HG03066 (cell line): ENCODE results near the gene PEA15.
A peak's percentile ranks its signal among the peaks of the same experiment; 100 is the strongest.

Experiments
- ATAC-seq: cut with Tn5 transposase; IDR thresholded peaks from one replicate; pipeline ENCODE4 v1.9.1; 2021; ENCODE audit warnings: low read depth; ENCODE audit not compliant: unreplicated experiment

PEA15 gene

DNA sequence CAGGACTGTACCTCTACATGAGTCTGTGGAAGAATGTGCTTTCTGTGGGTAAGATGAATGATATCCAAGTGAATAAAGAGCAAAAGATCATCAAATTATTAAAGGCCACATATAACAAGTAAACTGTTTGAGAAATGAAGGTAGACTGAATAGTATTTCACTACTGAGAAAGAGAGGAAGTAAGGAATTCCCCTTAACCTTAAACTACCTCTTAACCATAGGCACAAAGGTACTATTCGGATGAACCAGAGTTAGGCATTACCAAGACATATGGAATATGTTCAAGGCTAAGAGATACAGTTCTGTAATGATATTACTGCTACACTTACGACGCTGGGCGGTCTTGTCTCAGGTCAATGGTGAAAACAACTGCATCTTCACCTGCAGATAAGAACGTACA is 31.6 kb downstream of the PEA15 start:
- ATAC-seq = no peak

DNA sequence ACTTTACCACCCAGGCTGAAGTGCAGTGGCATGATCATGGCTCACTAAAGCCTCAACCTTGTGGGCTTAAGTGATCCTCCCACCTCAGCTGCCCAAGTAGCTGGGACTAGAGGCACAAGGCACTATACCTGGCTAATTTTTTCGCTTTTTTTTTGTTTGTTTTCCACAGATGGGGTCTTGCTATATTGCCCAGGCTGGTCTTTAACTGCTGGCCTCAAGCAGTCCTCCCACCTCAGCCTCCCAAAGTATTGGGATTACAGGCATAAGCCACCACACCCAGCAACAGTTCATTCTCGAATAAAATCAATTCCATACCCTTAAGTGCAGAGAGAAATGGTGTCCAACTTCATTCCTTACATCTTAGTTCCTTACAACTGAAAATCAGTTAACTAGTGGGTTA is 32.4 kb downstream of the PEA15 start:
- ATAC-seq = no peak

DNA sequence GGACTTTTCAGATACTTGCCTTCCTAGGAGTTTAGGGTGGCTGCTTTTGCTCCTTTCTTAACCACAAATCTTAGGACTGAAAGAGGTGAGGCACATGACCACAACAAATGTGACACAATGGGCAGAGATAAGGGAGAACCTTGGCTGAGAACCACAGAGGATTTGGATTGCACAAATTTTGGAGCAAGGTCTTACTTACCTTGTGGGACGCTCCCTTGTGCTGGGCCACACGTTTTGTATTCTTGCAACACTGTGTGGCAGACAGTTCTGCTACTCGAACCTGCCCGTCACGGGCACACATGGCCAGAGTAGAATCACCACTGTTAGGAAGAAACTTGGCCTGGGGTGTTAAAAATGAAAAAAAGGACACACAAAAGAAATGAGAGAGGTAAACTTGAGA is 33.2 kb downstream of the PEA15 start:
- no peak for ATAC-seq

DNA sequence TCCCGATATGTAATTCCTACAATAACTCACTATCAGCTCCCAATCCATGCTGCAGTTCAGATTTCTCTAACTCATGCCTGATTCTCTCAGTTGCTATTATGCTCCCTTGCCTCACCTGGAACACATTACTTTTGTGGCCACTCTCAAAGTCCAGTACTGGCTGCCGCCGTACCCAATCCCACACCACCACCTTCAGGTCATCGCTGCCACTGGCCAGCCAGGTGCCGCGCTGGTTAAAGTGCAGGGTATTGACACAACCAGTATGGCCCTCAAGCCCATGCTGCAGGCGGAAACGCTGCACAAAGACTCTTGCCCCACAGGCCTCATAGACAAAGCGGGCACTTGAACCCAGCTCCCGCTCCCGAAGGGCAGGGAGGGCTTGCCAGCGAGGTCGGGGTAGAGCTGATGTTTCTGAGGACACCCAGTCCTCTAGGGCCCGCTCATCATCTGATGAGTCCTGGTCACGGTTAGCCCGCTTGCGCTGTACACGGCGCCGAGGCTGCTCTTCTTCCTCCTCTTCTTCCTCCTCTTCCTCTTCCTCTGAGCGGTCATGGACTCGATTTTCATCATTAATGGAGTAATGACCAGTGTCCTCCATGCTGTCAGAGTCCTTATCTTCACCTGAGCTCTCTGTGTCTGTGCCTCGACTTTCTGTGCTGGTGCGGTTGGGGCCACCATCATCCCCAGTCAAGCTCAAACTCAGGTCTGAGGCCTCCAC is 34.6 kb downstream of the PEA15 start:
- no peak for ATAC-seq

DNA sequence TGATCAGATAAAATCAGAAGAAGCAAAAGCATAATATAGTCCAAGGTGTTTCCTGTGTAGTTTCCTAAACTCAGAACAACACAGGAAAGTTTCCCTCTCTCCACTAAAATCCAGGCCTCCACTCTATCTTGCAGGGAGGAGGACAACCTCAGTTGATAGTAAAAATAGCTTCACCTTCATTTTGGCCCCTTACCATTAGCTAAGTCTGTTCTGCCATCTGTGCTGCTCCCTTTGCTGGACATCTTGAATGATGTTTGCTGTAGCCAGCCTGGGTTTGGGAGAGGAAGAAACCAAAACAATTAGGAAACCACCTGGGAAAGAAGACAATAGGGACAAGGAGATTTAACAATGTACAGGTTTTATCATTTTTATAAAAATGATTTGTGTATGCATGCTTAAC is 38.6 kb downstream of the PEA15 start:
- no peak for ATAC-seq

DNA sequence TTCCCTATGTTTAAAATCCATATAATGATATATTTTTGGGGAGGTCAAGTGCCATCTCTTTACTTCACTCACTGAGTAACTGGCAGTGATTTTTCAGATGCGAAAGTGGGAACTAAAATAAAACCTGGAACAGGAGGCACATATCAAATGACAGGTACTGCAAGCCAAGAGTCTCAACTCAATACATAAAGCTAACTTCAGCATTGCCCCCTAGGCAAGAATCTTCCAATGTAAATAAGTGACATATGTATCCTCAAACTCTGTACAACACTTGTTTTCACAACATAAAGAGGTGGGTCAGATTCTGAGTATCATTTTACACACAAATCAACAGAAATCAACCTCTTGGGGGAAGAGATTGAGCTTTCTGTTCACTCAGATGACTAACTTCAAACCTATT is 39.0 kb downstream of the PEA15 start:
- ATAC-seq = no peak

DNA sequence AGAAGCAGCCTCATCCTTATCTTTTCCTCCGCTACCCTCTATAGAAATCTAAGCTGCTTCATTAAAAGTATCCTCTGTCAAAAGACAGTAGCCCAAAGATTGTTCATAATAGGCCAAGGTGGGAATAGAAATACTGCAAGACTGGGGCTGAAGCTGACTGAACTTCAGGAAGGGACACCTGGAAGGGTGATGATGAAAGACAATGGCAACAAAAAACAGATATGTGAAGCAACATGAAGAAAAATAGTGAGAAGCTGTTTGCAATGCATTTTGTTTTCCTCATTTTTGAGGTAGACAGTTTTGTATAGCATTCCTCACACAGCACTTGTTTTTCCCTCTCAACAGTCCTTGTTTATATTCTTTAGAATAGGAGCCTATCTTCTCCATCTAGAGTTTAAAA is 40.2 kb downstream of the PEA15 start:
- no peak for ATAC-seq

DNA sequence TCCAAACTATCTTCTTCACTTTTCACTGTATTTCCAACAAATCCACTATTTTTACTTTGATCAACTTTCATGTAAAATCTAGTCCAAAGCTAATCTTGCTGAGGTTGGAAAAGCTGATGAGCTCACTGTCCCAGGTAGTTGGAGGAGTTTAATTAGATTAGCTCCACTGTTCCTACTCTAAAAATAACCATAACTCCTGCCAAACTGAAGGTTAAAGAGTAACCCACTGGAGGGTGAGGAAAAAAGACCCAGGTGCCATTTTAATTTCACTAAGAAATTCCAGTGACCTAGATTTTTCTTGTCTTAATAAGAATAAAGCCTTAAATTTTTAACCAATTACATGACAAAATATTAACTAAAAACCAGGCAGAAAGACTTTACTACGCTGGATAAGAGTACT is 41.9 kb downstream of the PEA15 start:
- no peak for ATAC-seq

GRCh38 chr1:160251011-160251410 is 45.8 kb downstream of the PEA15 start:
- no peak for ATAC-seq

DNA sequence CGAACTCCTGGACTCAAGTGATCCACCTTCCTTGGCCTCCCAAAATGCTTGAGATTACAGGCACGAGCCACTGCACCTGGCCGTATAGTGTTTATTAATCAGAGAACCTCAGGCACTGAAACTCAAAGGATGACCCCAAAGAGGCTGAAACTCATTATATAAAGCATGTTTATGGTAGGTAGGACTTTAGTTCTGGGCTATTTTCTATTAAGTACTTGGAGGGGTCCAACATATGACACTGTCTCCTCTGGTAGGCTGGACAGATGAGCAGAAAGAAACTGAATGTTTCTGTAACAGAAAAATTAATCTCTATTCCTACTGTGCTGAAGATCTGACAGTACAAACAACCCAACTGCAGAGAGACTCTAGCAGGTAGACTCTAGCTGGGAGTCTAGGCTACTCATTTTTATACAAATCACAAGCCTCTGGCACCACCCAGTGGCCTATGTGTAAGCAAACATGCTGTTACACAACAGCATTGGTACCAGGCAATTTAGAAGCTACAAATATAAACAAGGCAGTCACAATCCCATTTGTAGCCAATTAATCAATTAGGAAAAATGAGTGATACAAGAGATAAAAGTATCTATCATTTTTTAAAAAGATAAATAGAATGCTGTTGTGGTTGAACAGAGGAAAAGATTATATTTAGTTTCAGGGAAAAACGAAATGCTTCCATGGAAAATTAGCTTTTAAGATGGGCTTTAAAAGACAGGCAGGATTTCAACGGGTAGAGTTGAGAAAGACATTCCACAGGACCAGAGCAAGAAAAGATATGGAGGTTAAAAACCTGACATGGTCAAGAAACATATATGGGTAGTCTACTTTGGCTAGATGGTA is 46.7 kb downstream of the PEA15 start:
- no peak for ATAC-seq

DNA sequence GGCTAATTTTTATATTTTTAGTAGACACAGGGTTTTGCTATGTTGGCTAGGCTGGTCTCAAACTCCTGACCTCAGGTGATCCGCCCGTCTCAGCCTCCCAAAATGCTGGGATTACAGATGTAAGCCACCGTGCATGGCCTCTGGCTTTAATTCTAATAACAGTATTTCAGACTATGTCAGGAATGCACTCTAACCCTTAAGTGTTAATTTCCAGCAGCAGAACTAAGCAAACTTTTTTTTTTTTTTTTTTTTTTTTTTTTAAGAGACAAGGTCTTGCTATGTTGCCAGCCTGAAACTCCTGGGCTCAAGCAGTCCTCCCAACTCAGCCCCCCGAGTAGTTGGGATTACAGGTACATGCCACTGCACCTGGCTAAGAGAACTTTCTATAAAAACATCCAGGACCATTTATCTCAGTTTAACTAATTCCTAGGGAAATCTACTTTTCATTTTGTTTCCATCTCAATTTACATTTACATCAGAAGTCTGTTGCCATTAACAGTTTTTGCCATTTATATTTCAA is 50.7 kb downstream of the PEA15 start:
- no peak for ATAC-seq

DNA sequence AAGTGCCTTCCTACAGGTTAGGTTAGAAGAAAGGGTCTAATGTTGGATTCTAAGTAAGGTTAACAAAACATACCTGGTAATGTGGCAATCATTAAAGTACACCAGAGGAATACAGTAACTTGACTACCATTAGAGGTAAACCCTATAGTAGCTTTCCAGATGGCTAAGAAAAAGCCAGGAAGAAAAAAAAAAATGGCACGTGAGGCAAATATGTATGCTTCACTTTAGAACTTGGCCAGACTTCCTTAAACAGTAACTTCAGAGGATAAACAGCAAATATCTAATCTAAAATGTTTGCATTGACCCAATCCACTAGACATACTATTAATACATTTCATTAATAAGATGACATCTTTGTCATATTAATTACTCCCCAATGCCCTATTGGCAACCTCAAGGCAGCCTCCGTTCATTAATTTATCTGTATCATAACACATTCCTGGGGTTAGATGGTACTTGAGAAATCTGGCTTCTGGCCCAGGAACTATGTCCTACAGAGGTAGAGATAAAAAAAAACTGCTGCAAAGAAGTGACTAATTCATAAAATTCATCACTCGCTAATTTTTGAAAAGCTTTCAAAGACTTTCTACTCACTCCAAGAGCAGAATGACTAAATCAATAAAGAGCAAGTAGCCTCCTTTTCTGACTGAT is 51.3 kb downstream of the PEA15 start:
- no peak for ATAC-seq

DNA sequence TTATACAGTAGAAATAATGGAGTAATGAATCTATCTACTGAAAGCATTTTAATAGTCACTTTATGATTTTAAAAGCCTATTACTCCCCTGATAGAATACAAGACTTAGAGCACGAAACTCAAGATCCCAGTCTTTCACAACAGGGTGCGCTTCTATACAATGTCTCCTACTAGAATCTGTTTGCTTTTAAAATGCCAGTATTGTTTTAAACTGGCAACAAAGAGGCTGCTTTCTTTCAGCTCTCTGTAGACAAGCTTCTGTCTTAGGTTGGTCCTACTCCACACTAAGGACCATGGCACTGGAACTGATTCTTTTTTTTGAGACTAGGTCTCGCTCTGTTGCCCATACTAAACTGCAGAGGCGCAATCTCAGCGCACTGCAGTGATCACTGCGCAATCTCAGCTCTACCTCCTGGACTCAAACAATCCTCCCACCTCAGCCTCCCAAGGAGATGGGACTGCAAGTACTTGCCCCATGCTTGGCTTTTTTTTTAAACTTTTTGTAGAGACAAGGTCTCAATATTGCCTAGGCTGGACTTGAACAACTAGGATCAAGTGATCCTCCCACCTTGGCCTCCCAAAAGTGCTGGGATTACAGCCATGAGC is 52.3 kb downstream of the PEA15 start:
- ATAC-seq = no peak

DNA sequence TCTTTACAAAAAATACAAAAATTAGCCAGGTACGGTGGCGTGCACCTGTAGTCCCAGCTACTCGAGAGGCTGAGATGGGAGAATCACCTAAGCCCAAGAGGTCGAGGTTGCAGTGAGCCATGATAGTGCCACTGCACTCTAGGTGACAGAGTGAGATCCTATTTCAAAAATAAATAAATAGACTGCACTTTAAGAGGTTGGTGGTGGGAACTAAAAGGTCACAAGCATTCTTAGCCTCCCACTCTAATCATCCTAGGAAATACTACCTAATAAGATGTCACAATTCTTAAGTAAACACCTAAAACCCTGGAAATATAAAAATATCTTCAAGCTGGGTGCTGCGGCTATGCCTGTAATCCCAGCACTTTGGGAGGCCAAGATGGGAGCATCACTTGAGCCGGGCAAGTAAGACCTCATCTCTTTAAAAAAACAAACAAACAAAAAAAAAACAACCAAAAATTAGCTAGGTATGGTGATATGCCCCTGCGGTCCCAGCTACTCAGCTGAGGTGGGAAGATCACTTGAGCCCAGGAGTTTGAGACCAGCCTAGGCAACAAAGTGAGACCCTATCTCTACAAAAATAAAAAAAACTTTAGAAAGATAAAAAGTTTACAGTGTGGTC is 53.1 kb downstream of the PEA15 start:
- ATAC-seq = no peak

DNA sequence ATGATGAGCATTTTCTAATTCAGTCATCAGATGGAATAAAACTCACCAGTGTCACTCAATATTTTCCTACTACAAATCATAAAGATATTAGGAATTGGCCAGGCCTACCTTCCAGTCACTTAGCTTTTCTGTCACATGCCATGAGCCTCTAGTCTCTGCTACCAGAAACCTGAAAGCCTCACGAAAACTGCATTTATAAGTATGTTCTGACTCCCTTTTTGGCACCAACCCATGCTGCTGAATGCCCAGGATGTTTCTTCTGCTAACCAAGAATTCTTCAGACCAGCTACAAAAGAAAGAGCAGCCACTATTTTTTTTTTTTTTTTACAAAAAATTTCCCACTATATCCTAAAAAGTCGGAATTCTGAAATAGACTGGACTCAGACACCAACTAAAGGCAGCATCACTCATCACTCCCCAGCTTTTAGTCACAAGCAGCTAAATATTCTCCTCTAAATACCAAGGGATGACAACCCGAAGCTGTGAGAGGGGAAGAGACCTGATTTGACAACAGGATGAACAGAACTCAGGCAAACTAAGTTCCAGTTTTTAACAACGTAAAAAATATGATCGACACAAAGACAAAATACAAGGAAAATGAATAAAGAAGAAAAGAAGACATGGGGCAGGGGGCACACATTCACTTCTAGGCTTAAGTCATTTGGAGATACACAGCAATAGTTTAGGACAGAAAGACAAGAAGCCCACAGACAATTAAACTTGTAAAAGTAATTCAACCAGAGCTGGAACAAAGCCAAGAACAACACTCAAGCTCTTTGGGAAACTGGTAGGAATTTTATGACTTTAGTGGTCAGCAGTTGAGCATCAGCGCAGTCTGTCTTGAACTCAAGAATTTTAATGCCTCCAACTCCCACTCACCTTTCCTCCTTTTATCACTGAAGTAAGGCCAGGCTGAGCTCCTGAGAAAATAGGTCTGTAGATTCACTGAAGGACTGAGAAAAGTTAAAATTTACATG is 55.5 kb downstream of the PEA15 start:
- no peak for ATAC-seq

DNA sequence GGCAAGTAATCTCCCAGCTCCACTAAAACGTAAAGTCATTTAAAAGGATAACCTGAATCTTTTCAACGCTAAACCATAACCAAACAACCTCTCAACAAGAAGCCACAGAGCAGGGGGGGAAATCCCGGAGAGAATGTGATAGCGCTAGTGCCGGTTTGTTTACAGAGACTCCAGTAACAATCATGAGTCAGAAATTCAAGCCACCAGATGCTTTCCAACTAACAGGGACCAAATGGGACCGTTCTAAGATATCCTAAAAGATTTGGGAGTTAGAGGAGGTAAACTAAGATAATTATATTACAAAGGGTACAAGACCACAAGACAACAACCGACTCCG is 56.3 kb downstream of the PEA15 start:
- no peak for ATAC-seq

DNA sequence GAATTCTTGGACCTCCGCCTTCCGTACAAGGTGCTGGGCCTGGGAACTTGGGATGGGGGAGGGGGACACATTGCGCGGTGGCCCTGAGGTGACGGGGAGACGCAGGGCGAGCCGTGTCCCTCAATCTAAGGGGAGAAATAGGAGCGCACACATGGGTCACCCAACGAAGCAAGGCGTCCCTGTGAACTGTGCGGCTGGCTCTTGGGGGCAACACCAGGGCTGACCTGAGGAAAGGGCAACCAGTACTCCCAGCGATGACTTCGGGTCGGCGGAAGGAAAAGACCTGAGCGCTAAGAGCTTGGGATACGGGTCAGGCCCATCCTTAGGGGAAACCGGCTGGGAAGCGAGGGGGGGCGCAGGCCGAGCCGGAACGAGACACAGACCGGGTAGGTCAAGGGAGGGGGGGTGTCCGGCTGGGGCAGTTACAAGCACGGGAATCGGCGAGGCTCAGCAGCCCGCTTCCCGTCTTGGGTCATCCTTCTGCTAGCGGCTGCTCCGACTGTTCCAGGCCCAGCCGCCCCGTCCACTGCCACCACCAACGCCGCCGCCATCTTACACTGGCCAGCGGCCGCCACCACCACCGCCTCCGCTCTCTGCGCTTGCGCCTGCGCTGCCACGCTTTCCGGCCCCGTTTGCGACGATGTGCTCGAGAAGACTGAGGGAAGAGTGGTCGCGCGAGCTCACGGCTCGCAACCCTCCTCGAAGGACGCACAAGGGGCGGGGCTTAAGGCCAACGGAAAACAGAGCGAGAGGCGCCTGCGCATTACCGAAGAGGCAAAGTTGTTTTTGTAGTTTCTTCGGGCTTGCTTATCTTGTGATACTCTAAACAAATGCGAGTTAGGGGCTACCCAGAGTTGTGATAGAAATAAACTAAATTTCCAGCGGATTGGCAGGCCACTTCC is 57.0 kb downstream of the PEA15 start, which contains the start of gene DCAF8:
TSS of gene DCAF8 (minus strand) at position 657 of the 902 bp plus-strand sequence. CDS start 18,541 bp downstream, outside the sequence.
- peak; percentile 77 for ATAC-seq

GRCh38 chr1:160264795-160265307 is 59.7 kb downstream of the PEA15 start:
- no peak for ATAC-seq
